Measurements from ENCODE around the gene MDH2.

MDH2 gene

GRCh38 chr7:76047811-76048667 is at the start of gene MDH2, which contains the start of gene STYXL1:
Gene MDH2, plus strand, starts transcription at chr7:76048106. Its CDS starts 55 bp downstream, at chr7:76048161.
Gene STYXL1, minus strand, starts transcription at chr7:76048000. Its CDS starts 17,477 bp downstream, at chr7:76030523.
- TF ChIP-seq GATA2 (IDR thresholded peaks at IDR 0.05; ENCODE audit: low read depth, low read length) (no peak), GATA3 (IDR thresholded peaks at IDR 0.05; ENCODE audit: low read depth, low read length) (no peak)

DNA sequence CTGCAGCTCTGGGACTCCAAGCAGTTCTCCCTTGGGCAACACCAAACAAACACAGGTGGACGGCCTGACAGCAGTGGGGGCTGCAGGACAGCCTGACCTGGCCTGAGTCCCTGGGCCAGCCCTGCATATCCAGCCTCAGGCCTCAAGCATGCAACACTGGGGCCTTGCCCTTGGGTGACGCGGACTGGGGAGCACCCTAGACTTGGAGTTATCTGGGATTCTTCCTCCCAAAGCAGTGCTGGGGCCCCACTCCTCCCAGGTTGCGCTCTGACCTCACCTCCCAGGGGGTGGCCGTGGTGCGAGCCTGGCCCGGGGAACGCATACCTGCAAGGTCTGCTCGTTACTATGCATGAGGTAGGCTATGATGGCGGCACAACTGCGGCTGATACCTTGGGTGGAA is 47.3 kb upstream of the MDH2 start:
- TF ChIP-seq GATA2 (IDR thresholded peaks at IDR 0.05; ENCODE audit: low read depth, low read length) (no peak), GATA3 (IDR thresholded peaks at IDR 0.05; ENCODE audit: low read depth, low read length) (no peak)

- no peak for TF ChIP-seq GATA2 (IDR thresholded peaks at IDR 0.05; ENCODE audit: low read depth, low read length)
- TF ChIP-seq GATA3 (IDR thresholded peaks at IDR 0.05; ENCODE audit: low read depth, low read length): no peak
These were observed 45.8 kb upstream of the MDH2 start for GRCh38 chr7:76002139-76002538.

GRCh38 chr7:76002822-76003221 is 45.1 kb upstream of the MDH2 start:
- TF ChIP-seq GATA2 (IDR thresholded peaks at IDR 0.05; ENCODE audit: low read depth, low read length): no peak
- no peak for TF ChIP-seq GATA3 (IDR thresholded peaks at IDR 0.05; ENCODE audit: low read depth, low read length)

DNA sequence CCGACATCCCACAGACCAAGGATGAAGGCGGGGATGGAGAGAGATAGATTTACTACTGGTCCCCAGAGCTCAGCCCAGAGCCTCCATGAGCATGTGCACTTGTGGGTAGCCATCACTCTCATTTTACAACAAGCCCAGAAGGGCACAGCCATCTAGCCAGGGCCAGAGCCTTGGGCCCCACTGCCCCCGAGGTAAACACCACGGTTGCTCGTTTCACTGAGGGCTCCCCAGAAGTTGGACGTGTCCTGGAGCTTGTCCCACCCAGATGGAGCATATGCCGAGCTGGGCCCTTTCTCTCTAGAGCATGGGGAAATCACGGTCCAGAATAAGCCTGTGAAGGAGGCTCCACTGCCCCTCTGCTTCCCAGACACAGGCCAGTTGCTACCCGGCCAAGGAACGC is 44.6 kb upstream of the MDH2 start:
- TF ChIP-seq GATA3 (IDR thresholded peaks at IDR 0.05; ENCODE audit: low read depth, low read length): no peak
- TF ChIP-seq GATA2 (IDR thresholded peaks at IDR 0.05; ENCODE audit: low read depth, low read length): no peak

DNA sequence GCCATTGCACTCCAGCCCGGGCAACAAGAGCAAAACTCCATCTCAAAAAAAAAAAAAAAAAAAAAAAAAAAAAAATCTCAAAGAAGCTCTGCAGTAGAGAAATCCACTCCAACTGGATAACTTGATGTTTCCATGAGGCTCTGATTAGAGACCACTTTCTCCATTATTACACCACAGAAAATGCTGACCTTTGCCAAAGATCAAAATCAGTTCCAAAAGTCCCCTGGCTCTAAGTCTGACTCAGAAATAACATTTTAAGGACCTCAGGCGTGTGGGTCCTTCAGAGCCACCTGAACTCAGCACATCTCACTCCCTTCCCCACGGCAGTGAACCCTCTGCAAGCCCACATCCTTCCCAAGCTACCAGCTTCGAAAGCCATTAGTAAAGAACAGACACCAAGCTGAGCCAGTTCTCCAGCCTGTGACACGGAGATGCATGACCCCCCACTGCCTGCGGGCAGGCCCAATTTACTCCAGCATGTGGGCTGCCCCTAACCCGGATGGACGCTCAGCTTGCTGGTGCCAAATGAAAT is 39.7 kb upstream of the MDH2 start:
- TF ChIP-seq GATA2 (IDR thresholded peaks at IDR 0.05; ENCODE audit: low read depth, low read length) (no peak), GATA3 (IDR thresholded peaks at IDR 0.05; ENCODE audit: low read depth, low read length) (no peak)

DNA sequence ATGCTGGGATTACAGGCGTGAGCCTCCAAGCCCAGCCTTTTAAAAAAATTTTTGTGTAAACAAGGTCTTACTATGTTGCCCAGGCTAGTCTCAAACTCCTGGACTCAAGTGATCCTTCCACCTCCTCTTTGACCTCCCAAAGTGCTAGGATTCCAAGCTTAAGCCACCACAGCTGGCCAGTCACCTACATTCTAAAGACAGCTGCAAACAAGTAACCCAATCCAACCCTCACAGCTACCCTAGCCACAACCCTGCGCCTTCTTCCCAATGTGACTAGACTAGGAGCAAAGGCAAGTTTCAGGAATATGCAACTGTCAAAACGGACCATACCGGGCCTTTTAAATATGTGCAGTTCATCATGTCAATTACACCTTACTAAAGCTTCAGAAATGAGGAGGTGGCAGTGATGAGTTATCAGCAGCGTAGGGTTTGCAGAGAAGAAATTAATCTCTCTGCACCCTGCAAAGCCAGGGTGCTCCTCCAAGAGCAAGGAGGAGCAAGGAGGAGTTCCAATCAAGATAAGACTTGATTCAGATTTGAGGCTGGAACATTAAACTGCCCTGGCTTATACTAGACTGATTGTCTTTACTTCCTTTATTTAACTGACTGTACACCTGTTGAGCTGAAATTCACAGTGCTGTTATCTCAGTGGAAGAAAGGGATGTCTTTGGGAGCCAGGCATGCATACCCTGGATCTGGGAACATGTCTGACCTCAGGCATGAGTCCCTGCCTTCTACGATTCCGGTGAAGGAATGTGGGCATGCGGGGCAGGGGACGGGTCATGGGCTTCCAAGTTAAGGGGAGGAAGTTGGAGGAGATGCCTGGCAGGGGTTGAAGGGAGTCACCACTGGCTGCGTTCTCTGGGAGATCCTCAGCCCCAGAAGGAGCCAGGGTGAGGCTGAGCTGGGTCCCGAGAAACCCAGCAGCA is 38.0 kb upstream of the MDH2 start:
- TF ChIP-seq GATA2 (IDR thresholded peaks at IDR 0.05; ENCODE audit: low read depth, low read length) (no peak), GATA3 (IDR thresholded peaks at IDR 0.05; ENCODE audit: low read depth, low read length) (no peak)

DNA sequence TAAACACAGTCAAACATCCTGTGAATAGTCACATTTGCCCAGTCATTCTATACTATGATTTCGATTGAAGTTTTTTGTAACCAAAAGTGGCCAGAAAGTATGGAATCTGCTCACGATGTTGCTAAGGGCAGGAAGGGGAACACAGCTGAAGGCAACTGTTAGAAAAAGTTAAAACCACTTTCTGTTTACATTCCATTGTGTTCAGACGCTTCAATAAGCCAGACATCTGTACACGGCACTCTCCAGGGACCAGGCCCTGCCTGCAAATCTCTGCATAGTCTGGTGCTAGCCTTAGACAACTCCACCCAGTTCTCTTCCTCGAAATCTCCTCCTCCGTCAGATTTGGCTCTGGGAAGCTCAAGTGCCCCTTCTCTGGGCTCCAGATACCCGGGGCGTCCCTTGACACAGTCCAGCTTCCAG is 36.5 kb upstream of the MDH2 start:
- no peak for TF ChIP-seq GATA3 (IDR thresholded peaks at IDR 0.05; ENCODE audit: low read depth, low read length)
- TF ChIP-seq GATA2 (IDR thresholded peaks at IDR 0.05; ENCODE audit: low read depth, low read length): no peak

GRCh38 chr7:76016191-76016947 is 31.5 kb upstream of the MDH2 start:
- TF ChIP-seq GATA3 (IDR thresholded peaks at IDR 0.05; ENCODE audit: low read depth, low read length) (no peak), GATA2 (IDR thresholded peaks at IDR 0.05; ENCODE audit: low read depth, low read length) (no peak)

GRCh38 chr7:76020031-76020714 is 27.7 kb upstream of the MDH2 start:
- TF ChIP-seq GATA2 (IDR thresholded peaks at IDR 0.05; ENCODE audit: low read depth, low read length): no peak
- no peak for TF ChIP-seq GATA3 (IDR thresholded peaks at IDR 0.05; ENCODE audit: low read depth, low read length)

- no peak for TF ChIP-seq GATA3 (IDR thresholded peaks at IDR 0.05; ENCODE audit: low read depth, low read length)
- no peak for TF ChIP-seq GATA2 (IDR thresholded peaks at IDR 0.05; ENCODE audit: low read depth, low read length)
These were observed 25.7 kb upstream of the MDH2 start for GRCh38 chr7:76022026-76022780.

- no peak for TF ChIP-seq GATA2 (IDR thresholded peaks at IDR 0.05; ENCODE audit: low read depth, low read length)
- TF ChIP-seq GATA3 (IDR thresholded peaks at IDR 0.05; ENCODE audit: low read depth, low read length): no peak
These were observed 24.9 kb upstream of the MDH2 start for GRCh38 chr7:76023002-76023401.
